Cardiac muscle cell (in vitro differentiated cells and primary cell): ENCODE measurements around the gene ZFPM1. TPM values are rescaled to one million over a fixed set of nuclear protein-coding genes. Genes with fewer than 3 reads are reported as not detected.

Experiments
- DNase-seq, 2 donors: peaks; one replicate each; pipeline versions ENCODE4 v3.0.0 to v3.0.0-alpha.2; 2010 to 2017; ENCODE audit warnings: low read depth in 1 of 2, low spot score in 1 of 2
- H3K27ac ChIP-seq: fragments of 200-600 bp; sonication (generic); 2 replicates; pipeline ENCODE4 v1.5.1; 2016
- H3K27me3 ChIP-seq: fragments of 200-600 bp; sonication (generic); 2 replicates; pipeline ENCODE4 v1.6.0; 2016; ENCODE audit warnings: control low read depth
- H3K36me3 ChIP-seq: fragments of 200-600 bp; sonication (generic); 2 replicates; pipeline ENCODE4 v1.5.1; 2016; ENCODE audit warnings: control low read depth
- H3K4me1 ChIP-seq: fragments of 200-600 bp; sonication (generic); 2 replicates; pipeline ENCODE4 v1.8.1; 2017; ENCODE audit warnings: low read depth, mild to moderate bottlenecking, mixed run types
- H3K4me3 ChIP-seq: fragments of 200-600 bp; sonication (generic); 2 replicates; pipeline ENCODE4 v1.5.1; 2016; ENCODE audit warnings: mild to moderate bottlenecking
- H3K9me3 ChIP-seq: fragments of 200-600 bp; sonication (generic); 2 replicates; pipeline ENCODE4 v1.5.1; 2017; ENCODE audit warnings: low read depth, mild to moderate bottlenecking, control low read depth
- polyA plus RNA-seq: library from polyadenylated mRNA; unstranded; fragments of >200 nt; fragmentation: Nextera tagmentation; extraction: Ambion mirVana; gene quantifications from 2 replicates; pipeline ENCODE4 v1.2.1, GENCODE V29; 2016
- total RNA-seq: library from RNA; depleted of rRNA; stranded (reverse); fragments of >200 nt; gene quantifications from 2 replicates; pipeline ENCODE4 v1.2.3, GENCODE V29; 2016
- TF ChIP-seq, protein P1 (sequence below): IDR thresholded peaks from 2 replicates; pipeline ENCODE4 v1.5.1; 2012; ENCODE audit warnings: low read depth, mild to moderate bottlenecking, low read length

ZFPM1 gene
- total and polyA plus RNA-seq, 2 experiments from 2014 or later, result 7.6 to 9.4 TPM

DNA sequence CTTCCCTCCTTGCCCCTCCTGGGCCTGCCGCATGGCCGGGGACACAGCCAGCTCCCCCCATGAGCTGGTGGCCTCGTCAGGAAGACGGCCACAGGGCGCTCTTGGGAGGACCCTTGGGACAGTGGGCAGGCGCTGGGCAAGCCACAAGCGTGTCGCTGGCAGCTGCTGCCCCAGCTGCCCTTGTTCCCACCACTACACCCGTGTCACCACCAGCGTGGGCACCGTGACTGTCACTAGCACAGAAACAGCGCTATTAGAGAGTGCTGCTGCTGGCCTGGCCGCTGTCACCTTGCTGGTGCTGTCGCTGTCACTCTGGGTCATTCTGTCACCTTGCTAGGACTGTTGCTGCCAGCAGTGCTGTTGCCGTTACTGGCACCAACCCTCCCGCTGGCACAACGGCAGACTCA lies 47.2 kb downstream of the ZFPM1 start:
- Histone ChIP-seq H3K27ac (peak overlapping the region; percentile 77), H3K27me3 (no peaks in the 10 kb centered on the region), H3K9me3 (no peaks in the 10 kb centered on the region), H3K4me3 (no peak overlapping the region), H3K4me1 (peaks cover 51% of the 10 kb centered on the region), H3K36me3 (no peaks in the 10 kb centered on the region)
- TF ChIP-seq, protein P1, sequence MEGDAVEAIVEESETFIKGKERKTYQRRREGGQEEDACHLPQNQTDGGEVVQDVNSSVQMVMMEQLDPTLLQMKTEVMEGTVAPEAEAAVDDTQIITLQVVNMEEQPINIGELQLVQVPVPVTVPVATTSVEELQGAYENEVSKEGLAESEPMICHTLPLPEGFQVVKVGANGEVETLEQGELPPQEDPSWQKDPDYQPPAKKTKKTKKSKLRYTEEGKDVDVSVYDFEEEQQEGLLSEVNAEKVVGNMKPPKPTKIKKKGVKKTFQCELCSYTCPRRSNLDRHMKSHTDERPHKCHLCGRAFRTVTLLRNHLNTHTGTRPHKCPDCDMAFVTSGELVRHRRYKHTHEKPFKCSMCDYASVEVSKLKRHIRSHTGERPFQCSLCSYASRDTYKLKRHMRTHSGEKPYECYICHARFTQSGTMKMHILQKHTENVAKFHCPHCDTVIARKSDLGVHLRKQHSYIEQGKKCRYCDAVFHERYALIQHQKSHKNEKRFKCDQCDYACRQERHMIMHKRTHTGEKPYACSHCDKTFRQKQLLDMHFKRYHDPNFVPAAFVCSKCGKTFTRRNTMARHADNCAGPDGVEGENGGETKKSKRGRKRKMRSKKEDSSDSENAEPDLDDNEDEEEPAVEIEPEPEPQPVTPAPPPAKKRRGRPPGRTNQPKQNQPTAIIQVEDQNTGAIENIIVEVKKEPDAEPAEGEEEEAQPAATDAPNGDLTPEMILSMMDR, result no peak
- no peak for DNase-seq

GRCh38 chr16:88502371-88502770 lies 49.3 kb downstream of the ZFPM1 start:
- Histone ChIP-seq H3K27me3 (no peaks in the 10 kb centered on the region), H3K4me1 (peaks cover 36% of the 10 kb centered on the region), H3K36me3 (no peaks in the 10 kb centered on the region), H3K27ac (no peak overlapping the region), H3K9me3 (no peaks in the 10 kb centered on the region), H3K4me3 (no peak overlapping the region)
- DNase-seq, result no peak
- TF ChIP-seq, protein P1, result no peak

- no peaks in the 10 kb centered on the region for H3K36me3 ChIP-seq
- DNase-seq, result no peak
- no peak overlapping the region for H3K27ac ChIP-seq
- H3K4me1 ChIP-seq, result peaks cover 32% of the 10 kb centered on the region
- H3K4me3 ChIP-seq, result no peak overlapping the region
- H3K9me3 ChIP-seq, result no peaks in the 10 kb centered on the region
- TF ChIP-seq, protein P1, result no peak
- H3K27me3 ChIP-seq, result no peaks in the 10 kb centered on the region
Observed at GRCh38 chr16:88502776-88503280, 49.7 kb downstream of the ZFPM1 start.

DNA sequence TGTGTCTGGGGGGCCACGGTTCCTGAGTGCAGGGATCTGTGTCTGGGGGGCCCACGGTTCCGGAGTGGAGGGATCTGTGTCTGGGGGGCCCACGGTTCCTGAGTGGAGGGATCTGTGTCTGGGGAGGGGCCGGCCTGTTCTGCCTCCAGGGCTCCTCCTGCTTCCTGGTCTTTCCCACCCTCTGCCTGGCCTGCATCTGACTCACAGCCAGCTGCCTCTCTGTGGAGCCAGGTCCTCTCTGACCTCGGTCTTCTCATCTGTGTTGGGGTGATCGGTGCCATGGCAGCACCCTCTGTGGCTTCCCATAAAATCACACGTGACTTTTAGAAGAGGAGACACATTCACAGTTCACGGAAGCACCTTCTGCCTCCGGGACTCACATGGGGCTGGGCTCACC lies 50.3 kb downstream of the ZFPM1 start:
- Histone ChIP-seq H3K36me3 (no peaks in the 10 kb centered on the region), H3K9me3 (no peaks in the 10 kb centered on the region), H3K4me1 (peaks cover 26% of the 10 kb centered on the region), H3K27ac (no peak overlapping the region), H3K27me3 (no peaks in the 10 kb centered on the region), H3K4me3 (no peak overlapping the region)
- TF ChIP-seq, protein P1, result no peak
- DNase-seq, result peak in 1 of 2 donors; percentile 51

- no peak for DNase-seq
- Histone ChIP-seq H3K27ac (no peak overlapping the region), H3K4me3 (no peak overlapping the region), H3K9me3 (no peaks in the 10 kb centered on the region), H3K4me1 (peaks cover 21% of the 10 kb centered on the region), H3K36me3 (no peaks in the 10 kb centered on the region), H3K27me3 (no peaks in the 10 kb centered on the region)
- TF ChIP-seq, protein P1, result no peak
Observed at GRCh38 chr16:88503771-88504488, 50.9 kb downstream of the ZFPM1 start.
